Measurements from ENCODE around the gene PRTG. TPM values are rescaled to one million over a fixed set of nuclear protein-coding genes. Genes with fewer than 3 reads are reported as not detected.

Gene PRTG
- total and polyA plus RNA-seq, 2 experiments from 2014 or later, result 0.63 to 3.4 TPM

GRCh38 chr15:55707518-55707917, 35.4 kb downstream of the PRTG start:
- Histone ChIP-seq H3K9me2 (ENCODE audit: insufficient read depth) (no peaks in the 10 kb centered on the region), H2AFZ (no peak overlapping the region), H3K4me2 (no peak overlapping the region), H3K79me2 (replicated peaks; ENCODE audit: insufficient read depth) (no peaks in the 10 kb centered on the region), H3K4me3 (no peak overlapping the region), H4K20me1 (replicated peaks; ENCODE audit: insufficient read depth) (no peaks in the 10 kb centered on the region), H3K4me1 (ENCODE audit: insufficient read depth) (no peaks in the 10 kb centered on the region), H3K36me3 (ENCODE audit: insufficient read depth) (no peaks in the 10 kb centered on the region), H3F3A (replicated peaks; ENCODE audit: low read depth) (no peaks in the 10 kb centered on the region), H3K27me3 (ENCODE audit: insufficient read depth) (no peaks in the 10 kb centered on the region; the same call in 1 of the 2 replicates), H3K27ac (ENCODE audit: low read depth) (no peak overlapping the region)
- DNase-seq (ENCODE audit: low spot score) (no peak), ATAC-seq (no peak)
- Mint-ChIP-seq H3K36me3 (ENCODE audit: low read depth) (no peaks in the 10 kb centered on the region), H3K4me1 (peaks cover 24% of the 10 kb centered on the region), H3K27ac (no peak overlapping the region), H3K4me3 (no peak overlapping the region), H3K9me3 (0 out of 3 replicates have a peak, but pooled peaks cover 3% of the 10 kb centered on the region), H3K27me3 (ENCODE audit: insufficient read depth, low read depth, poor library complexity) (peaks cover 9% of the 10 kb centered on the region)
- no peak for TF ChIP-seq JUNB (IDR thresholded peaks at IDR 0.05; ENCODE audit: unreplicated experiment)
- TF ChIP-seq ZNF462 (CRISPR knock-in tag; IDR thresholded peaks at IDR 0.05), result no peak
- TF ChIP-seq EZH2phosphoT487 (IDR thresholded peaks at IDR 0.05; ENCODE audit: unreplicated experiment), result no peak
- TF ChIP-seq CTCF (conservative IDR thresholded peaks at IDR 0.05; ENCODE audit: low read depth in 2 of 2), result no peak
- TF ChIP-seq NANOG (IDR thresholded peaks at IDR 0.05; ENCODE audit: borderline replicate concordance), result no peak
- no peak for TF ChIP-seq ZNF331 (CRISPR knock-in tag; IDR thresholded peaks at IDR 0.05; ENCODE audit: low read depth)
- no peak for TF ChIP-seq EZH2 (IDR thresholded peaks at IDR 0.05; ENCODE audit: low read depth, unreplicated experiment)
- no peak for TF ChIP-seq ETS1 (IDR thresholded peaks at IDR 0.05)
- TF ChIP-seq STAT1 (IDR thresholded peaks at IDR 0.05; ENCODE audit: unreplicated experiment), result no peak
- TF ChIP-seq POLR2AphosphoS5 (IDR thresholded peaks at IDR 0.05; ENCODE audit: low read depth), result no peak
- no peak for TF ChIP-seq CREB1 (CRISPR knock-in tag; IDR thresholded peaks at IDR 0.05; ENCODE audit: low read depth)
- no peak for TF ChIP-seq ZNF114 (CRISPR knock-in tag; IDR thresholded peaks at IDR 0.05)
- TF ChIP-seq REST (IDR thresholded peaks at IDR 0.05; ENCODE audit: unreplicated experiment), result no peak

All from GM23338 (cell line).